Kidney (tissue), 14 donors: ENCODE results near the gene ITCH. TPM values are rescaled to one million over a fixed set of nuclear protein-coding genes. Genes with fewer than 3 reads are reported as not detected.
A peak's percentile ranks its signal among the peaks of the same experiment; 100 is the strongest.

Experiments
- DNase-seq, 5 donors: peaks; one replicate each; pipeline ENCODE4 v3.0.0-alpha.2; 2013 to 2020
- FAIRE-seq: peaks from 2 replicates; lab custom pipeline; 2012; peaks lifted over from hg19 to GRCh38; lab: Jason Lieb, UNC
- H3K27ac ChIP-seq, 2 donors: one replicate each; pipeline ENCODE4 v1.7.0; 2013; ENCODE audit warnings: low read depth in 2 of 2, low read length in 2 of 2, inconsistent platforms in 1 of 2
- H3K27me3 ChIP-seq: one replicate; pipeline ENCODE4 v1.7.1; 2013; ENCODE audit warnings: low read length, inconsistent platforms; ENCODE audit not compliant: control insufficient read depth, insufficient read depth
- H3K36me3 ChIP-seq, 3 donors: one replicate each; pipeline versions ENCODE4 v1.7.0 to v1.7.1; 2013; ENCODE audit warnings: low read length in 3 of 3, control low read depth in 1 of 3, inconsistent platforms in 1 of 3; ENCODE audit not compliant: insufficient read depth in 3 of 3, control insufficient read depth in 2 of 3
- H3K4me1 ChIP-seq, 3 donors: one replicate each; pipeline versions ENCODE4 v1.7.0 to v1.7.1; 2013; ENCODE audit warnings: low read length in 3 of 3, inconsistent platforms in 1 of 3, low read depth in 1 of 3; ENCODE audit not compliant: control insufficient read depth in 2 of 3, insufficient read depth in 2 of 3
- H3K4me3 ChIP-seq, 3 donors: one replicate each; pipeline versions ENCODE4 v1.7.0 to v1.8.1; 2013; ENCODE audit warnings: low read length in 3 of 3, control low read depth in 1 of 3, inconsistent platforms in 1 of 3
- H3K9ac ChIP-seq, 3 donors: one replicate each; pipeline versions ENCODE4 v1.7.0 to v1.7.1; 2013; ENCODE audit warnings: low read length in 3 of 3, control low read depth in 1 of 3, inconsistent platforms in 1 of 3
- H3K9me3 ChIP-seq, 3 donors: one replicate each; pipeline versions ENCODE4 v1.7.0 to v1.7.1; 2013; ENCODE audit warnings: low read length in 3 of 3, control low read depth in 1 of 3, inconsistent platforms in 1 of 3; ENCODE audit not compliant: control insufficient read depth in 2 of 3, insufficient read depth in 1 of 3
- intact Hi-C: fragments of 100-400 bp; cut with DNase I; formaldehyde crosslinking; loops from one replicate; pipeline ENCODE4 v1.11.1; 2022
- polyA plus RNA-seq: library from polyadenylated mRNA; stranded (reverse); fragments of 350-450 nt; fragmentation: Illumina TruSeq; extraction: RNeasy Lipid Tissue Mini Kit (QIAGEN cat#74804); gene quantifications from one replicate; pipeline ENCODE4 v1.2.3, GENCODE V29; 2014; ENCODE audit warnings: low read depth, low replicate concordance; ENCODE audit not compliant: insufficient read depth
- total RNA-seq: library from RNA; stranded (reverse); fragmentation: NEBNext Ultra II Directional; extraction: Animal tissue kit (Norgen Biotek cat#: 25700); gene quantifications from one replicate; pipeline ENCODE4 v1.2.1, GENCODE V29; 2021
- TF ChIP-seq, protein P1 (sequence below): IDR thresholded peaks from 3 replicates; pipeline ENCODE4 v1.5.1; 2012; ENCODE audit warnings: mild to moderate bottlenecking, moderate library complexity, borderline replicate concordance; ENCODE audit not compliant: insufficient read depth; ENCODE audit errors: extremely low read depth
- donor health status: control.
- donor health status: control.
- donor health status: control.
- donor health status: control.
- donor health status: control.
- donor health status: DM: yes; HTN: yes; CAD: no.
- donor health status: Normal renal cell carcinoma (clear cell type).

The ITCH gene
- total and polyA plus RNA-seq, 2 donors from 2014 or later = 10.1 to 63.1 TPM

DNA sequence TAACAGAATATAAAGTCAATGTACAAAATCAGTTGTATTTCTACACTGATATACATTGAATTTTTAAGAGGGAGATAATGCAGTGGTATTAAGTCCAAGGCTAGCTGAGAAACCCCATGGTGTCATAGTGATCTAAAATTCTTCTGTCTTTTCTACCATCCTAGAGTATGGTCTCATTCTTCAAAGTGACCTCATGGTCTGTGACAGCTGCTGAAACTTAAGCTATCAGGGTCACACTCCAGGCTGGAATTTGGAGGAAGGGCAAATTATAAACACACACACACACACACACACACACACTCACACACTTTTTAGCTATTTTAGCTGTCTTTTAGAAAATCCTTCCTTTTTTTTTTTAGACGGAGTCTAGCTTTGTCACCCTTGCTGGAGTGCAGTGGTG is 105.9 kb downstream of the ITCH start:
- FAIRE-seq (no peak), DNase-seq (peak in 2 of 5 donors; percentile 17 to 25)
- H3K4me1 ChIP-seq = no peaks in the 10 kb centered on the region
- TF ChIP-seq, protein P1, sequence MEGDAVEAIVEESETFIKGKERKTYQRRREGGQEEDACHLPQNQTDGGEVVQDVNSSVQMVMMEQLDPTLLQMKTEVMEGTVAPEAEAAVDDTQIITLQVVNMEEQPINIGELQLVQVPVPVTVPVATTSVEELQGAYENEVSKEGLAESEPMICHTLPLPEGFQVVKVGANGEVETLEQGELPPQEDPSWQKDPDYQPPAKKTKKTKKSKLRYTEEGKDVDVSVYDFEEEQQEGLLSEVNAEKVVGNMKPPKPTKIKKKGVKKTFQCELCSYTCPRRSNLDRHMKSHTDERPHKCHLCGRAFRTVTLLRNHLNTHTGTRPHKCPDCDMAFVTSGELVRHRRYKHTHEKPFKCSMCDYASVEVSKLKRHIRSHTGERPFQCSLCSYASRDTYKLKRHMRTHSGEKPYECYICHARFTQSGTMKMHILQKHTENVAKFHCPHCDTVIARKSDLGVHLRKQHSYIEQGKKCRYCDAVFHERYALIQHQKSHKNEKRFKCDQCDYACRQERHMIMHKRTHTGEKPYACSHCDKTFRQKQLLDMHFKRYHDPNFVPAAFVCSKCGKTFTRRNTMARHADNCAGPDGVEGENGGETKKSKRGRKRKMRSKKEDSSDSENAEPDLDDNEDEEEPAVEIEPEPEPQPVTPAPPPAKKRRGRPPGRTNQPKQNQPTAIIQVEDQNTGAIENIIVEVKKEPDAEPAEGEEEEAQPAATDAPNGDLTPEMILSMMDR = no peak
- no peaks in the 10 kb centered on the region for H3K27me3 ChIP-seq
- no peak overlapping the region for H3K27ac ChIP-seq
- H3K9ac ChIP-seq = no peak overlapping the region
- H3K9me3 ChIP-seq = no peaks in the 10 kb centered on the region
- H3K36me3 ChIP-seq = peaks cover 0 to 8% (median 3%) of the 10 kb centered on the region in 3 donors
- intact Hi-C loops = no loop called here
- no peak overlapping the region for H3K4me3 ChIP-seq

DNA sequence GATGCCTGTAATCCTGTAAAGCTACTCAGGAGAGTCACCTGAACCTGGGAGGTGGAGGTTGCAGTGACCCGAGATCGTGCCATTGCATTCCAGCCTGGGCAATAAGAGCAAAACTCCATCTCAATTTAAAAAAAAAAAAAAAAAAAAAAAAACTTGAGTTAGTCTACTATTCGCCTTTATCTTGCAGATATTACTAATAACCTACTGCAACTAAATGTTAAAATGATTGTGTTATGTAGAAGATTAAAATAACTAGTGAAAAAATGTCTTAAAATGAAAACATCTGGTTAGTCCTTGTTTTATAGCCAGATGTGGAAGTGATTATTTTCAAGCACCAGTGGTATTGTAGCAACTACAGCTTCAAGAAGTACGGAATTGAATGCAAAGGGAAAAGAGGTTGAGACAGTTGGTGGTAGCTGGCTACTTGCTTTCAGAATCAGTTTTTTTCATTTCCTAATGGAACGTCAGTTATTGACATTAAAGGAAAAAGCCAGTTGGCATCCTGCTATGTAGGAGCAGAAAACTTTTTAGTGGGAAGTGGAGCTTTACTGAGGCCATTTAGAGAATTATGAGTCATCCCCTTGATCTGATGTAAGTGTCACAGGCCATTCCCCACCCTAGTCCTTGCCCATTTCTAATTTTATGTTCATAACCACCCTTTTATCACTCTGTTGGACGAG is 109.3 kb downstream of the ITCH start:
- TF ChIP-seq, protein P1 = no peak
- H3K9me3 ChIP-seq = no peaks in the 10 kb centered on the region
- peaks cover 0 to 5% (median 0%) of the 10 kb centered on the region in 3 donors for H3K4me1 ChIP-seq
- H3K27me3 ChIP-seq = no peaks in the 10 kb centered on the region
- FAIRE-seq (no peak), DNase-seq (no peak)
- H3K36me3 ChIP-seq = peaks cover 0 to 14% (median 3%) of the 10 kb centered on the region in 3 donors
- H3K27ac ChIP-seq = no peak overlapping the region
- no peak overlapping the region for H3K4me3 ChIP-seq
- intact Hi-C loops = no loop called here
- H3K9ac ChIP-seq = no peak overlapping the region

DNA sequence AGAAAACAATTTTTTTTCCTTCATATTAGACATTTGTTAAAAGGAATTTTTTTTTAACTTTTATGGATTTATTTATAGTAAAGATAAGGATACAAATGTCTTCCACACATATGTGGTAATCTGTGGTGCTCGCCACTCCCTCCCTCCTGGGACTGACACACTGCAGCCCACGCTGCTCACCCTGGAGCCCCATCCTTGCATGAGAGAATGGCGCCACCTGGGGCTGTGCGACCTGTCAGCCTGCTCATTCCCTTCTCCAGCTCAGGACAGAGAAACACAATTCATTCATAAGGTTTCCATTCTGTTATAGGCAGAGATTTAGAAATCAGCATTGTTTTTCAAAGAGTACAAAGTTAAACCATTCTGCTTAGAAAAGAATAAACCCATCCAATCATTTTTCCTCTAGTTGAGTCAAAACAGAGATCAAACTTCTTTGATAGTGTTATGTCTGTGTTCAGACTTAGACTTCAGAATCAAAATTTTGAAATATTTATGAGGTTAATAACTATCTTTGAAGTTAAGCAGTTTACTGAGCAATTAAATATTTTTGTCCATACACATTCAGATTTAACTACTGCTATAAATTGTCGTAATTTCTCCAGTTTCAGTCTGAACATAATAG is 110.3 kb downstream of the ITCH start:
- Histone ChIP-seq H3K9me3 (no peaks in the 10 kb centered on the region), H3K4me3 (no peak overlapping the region), H3K27ac (no peak overlapping the region), H3K4me1 (peaks cover 0 to 5% (median 0%) of the 10 kb centered on the region in 3 donors), H3K9ac (no peak overlapping the region), H3K27me3 (no peaks in the 10 kb centered on the region), H3K36me3 (peaks cover 0 to 22% (median 8%) of the 10 kb centered on the region in 3 donors)
- TF ChIP-seq, protein P1 = no peak
- FAIRE-seq (no peak), DNase-seq (peak in 4 of 5 donors; percentile 28 to 51 (median 37))
- intact Hi-C loops = no loop called here
